HG02852 (cell line): ENCODE results near the gene CNOT8.
"Not testable (repeated sequence)": the region's sequence is repeated elsewhere in the genome, so short reads cannot be mapped to it uniquely, and the experiment has no call there.

Source experiments
- ATAC-seq: cut with Tn5 transposase; IDR thresholded peaks from one replicate; pipeline ENCODE4 v1.9.1; 2021; ENCODE audit warnings: mild to moderate bottlenecking, moderate library complexity; ENCODE audit not compliant: unreplicated experiment

CNOT8 gene

GRCh38 chr5:154858297-154858971 is at the start of gene CNOT8:
Gene CNOT8, plus strand, starts transcription at chr5:154858627. Its CDS starts 4,652 bp downstream, at chr5:154863279.
- ATAC-seq: peak; percentile 72

DNA sequence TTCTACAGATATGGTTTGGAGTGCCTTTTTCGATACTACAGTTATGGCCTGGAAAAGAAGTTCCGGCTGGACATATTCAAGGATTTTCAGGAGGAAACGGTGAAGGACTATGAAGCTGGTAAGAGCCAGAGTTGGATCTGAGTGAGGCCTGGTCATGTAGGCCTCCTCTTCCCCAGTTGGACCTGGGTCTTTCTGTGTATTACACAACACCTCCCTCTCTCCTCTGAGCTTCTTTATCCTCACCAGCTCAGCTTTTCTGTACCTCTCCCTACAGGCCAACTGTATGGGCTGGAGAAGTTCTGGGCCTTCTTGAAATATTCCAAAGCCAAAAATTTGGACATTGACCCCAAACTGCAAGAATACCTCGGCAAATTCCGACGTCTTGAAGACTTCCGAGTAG is 47.2 kb upstream of the CNOT8 start:
- no peak for ATAC-seq

- ATAC-seq: no peak
These were observed 46.6 kb upstream of the CNOT8 start for GRCh38 chr5:154811653-154812465.

DNA sequence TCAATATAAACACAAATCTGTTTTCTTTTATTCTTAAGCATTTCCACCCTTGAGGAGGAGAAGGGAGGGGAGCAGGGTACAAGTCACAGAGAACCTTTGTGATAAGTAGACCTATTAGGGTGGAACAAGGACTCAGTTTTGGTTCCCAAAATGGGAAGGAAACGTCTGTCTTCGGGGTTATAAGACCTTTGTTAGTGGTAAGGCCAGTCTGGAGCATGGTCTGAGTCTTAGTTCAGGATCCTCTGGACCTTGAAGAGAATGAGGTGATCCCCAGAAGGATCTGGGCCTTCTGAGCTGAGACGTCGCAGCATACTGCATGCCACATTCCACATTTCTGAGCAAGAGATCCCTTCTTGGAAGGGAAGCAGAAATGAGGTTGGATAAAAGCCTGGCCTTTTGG is 45.3 kb upstream of the CNOT8 start:
- ATAC-seq: no peak

DNA sequence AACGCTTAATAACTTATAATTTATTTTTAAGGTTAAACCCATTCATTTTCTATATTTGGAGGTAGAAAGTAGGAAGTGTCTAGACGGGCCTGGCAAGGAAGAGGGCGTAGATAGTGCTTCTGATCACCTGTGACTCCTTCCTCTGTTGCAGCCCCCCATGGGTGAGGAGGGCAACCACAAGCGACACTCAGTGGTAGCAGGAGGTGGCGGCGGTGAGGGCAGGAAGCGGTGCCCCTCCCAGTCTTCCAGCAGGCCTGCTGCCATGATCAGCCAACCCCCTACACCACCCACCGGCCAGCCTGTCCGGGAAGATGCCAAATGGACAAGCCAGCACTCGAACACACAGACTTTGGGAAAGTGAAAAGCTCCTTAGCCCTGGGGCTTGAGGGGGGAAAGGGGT is 44.7 kb upstream of the CNOT8 start:
- ATAC-seq: no peak

DNA sequence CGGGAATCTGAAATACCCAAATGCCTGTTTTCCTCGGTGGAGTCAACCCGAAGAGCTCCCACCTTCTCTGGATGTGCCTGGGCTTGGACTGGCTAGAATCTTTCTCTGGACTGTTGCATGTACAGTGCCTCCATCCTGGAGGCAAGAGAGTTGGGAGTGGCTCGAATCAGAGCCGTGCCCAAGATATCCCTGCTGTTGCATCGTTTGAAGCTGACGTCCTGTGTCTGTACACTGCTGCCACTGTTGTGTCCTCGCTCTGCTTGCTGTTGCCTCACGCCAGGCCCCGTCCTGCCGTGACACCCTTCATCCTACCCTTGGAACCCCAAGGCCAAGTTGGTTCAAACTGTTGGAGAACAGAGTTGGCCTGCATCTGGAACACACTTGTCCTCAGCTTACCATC is 43.4 kb upstream of the CNOT8 start:
- no peak for ATAC-seq

DNA sequence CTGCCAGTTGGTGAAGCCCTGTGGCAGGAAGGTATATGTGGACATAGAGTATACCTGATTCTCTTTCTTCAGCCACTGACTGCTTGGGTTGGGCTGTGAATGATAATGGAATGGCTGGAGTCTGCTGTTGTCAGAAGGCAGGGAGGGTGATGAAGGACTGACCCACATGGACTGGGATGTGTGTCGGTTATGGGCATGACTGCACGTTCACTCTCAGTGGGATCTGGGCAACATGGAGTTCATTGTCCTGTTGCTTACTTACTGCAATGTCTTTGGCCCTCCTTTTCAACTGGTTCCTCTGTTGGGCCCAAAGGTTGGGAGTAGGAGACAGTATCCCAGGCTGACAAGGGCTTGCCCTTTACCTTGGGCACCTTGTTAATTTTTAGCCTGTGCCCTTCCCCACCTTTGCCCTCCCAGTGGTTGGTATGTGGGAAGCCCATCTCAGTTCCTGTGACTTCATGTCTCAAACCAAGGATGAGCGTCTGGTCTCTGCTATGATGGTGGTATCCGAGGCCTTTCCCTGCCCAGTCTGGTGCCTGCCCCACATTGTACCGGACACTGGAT is 42.7 kb upstream of the CNOT8 start:
- ATAC-seq: no peak

DNA sequence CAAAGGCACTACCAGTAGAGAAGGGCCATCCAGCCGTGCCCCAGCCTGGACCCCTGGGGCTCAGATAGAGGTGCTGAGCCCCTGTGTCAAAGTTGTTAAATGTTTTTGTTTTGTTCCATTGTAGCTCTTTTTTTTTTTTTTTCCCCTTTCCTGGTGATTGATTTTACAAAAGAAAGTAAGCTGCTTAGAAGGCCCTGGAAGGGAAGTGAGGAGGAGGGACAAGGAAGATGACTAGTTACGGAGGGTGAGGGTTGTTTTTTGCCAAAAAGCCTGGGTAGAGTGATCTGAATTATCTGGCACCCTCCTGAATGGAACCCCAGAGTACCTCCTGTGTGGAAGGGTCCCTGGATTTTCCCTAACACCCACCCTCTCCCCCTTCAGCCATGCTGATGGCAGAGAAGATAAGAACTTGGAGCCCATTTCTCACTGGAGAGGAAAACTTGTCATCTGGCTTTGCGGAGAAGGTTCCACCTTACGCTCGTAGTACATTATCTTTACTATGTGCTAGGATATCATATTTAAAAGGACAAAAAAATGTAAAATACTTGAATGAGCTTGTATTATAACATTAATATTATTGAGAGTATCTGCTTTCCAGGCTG is 41.4 kb upstream of the CNOT8 start:
- no peak for ATAC-seq

DNA sequence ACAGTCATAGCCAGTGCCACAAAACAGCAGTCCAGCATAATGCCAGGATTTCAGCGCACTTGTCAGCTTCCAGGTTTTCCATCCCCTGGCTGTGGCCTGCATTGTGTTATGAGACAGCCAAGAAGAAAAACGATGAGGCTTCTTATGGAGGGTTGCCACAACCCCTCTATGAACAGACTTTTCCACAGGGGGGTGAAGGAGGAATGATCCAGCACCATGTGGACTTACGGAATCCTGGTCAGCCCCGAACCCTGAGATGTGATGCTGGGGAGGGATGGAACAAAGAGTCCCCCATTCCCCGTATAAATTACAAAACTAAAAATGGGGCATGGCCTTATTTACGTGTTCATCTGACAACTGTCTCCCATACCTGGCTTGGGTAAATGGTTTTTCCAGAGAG is 40.6 kb upstream of the CNOT8 start:
- ATAC-seq: no peak

- ATAC-seq: no peak
These were observed 39.8 kb upstream of the CNOT8 start for GRCh38 chr5:154818471-154819116.

DNA sequence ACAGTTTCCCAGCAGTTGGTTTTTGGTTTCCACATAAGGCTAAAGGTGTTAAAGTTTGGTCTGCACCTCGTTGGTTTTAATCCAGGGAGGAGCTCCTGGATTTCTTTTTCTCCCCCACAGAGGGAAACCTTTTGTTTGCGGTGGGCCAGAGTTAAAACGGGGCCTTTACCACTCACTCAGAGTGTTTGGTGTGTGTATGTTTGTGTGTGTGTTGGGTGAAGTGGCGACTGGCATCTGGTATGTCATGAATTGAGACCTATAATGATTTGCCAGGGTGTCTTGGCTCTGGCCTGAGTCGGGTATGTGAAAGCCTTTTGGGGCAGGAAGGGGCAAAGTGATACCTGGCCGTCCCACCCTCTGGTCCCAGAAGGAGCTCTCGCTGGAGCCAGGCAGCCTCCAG is 38.9 kb upstream of the CNOT8 start:
- no peak for ATAC-seq

DNA sequence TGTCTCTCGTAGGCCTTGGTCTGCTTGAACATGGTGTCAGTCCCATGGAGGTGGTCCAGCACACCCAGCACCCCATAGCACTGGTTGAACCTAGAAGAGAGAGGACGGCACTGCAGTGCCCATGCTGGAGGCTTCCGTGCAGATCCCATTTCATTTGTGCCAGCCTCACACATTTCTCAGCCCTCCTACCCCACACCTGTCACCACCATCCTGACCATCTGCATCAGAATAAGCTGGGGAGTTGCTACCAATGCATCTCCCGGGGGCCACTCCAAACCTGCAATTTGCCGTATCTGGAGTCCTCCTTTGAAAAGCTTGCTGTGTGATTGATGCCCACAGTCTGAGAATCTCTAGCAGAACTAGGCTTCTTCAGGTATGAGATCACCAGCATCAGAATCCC is 38.0 kb upstream of the CNOT8 start:
- ATAC-seq: no peak

DNA sequence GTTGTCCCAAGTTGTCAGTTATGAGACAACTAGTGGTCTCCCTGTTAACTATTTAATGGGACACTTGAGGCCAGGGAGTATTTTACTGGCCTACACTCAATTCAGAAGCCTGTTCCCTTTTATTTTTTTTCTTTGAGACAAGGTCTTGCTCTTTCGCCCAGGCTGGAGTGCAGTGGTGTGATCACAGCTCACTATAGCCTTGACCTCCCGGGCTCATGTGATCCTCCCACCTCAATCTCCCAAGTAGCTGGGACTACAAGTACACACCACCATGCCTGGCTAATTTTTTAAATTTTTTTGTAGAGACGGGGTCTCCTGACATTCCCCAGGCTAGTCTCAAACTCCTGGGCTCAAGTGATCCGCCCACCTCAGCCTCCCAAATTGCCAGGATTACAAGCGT is 35.5 kb upstream of the CNOT8 start:
- ATAC-seq: not testable (repeated sequence)

- ATAC-seq: no peak
These were observed 34.8 kb upstream of the CNOT8 start for GRCh38 chr5:154823605-154824004.

DNA sequence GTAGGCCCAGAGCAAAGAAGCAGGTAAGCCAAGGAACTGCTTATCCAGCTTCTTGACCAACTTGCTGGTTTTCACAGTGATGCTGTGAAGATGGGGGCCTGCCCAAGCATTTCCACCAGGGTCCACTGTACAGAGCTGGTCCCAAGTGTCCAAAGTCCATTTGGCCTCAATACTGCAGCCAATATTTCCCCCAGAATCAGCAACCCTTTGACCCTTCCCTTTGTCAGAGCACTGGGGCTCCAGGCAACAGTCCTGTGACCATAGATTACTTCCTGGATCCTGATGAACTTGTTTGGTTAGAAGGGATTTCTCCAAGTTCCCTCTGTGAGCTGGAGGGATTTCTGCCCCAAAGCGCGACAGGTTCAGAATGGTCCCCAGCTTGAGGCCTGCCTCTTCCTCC is 34.4 kb upstream of the CNOT8 start:
- ATAC-seq: no peak

- ATAC-seq: no peak
These were observed 29.2 kb upstream of the CNOT8 start for GRCh38 chr5:154829181-154829588.

DNA sequence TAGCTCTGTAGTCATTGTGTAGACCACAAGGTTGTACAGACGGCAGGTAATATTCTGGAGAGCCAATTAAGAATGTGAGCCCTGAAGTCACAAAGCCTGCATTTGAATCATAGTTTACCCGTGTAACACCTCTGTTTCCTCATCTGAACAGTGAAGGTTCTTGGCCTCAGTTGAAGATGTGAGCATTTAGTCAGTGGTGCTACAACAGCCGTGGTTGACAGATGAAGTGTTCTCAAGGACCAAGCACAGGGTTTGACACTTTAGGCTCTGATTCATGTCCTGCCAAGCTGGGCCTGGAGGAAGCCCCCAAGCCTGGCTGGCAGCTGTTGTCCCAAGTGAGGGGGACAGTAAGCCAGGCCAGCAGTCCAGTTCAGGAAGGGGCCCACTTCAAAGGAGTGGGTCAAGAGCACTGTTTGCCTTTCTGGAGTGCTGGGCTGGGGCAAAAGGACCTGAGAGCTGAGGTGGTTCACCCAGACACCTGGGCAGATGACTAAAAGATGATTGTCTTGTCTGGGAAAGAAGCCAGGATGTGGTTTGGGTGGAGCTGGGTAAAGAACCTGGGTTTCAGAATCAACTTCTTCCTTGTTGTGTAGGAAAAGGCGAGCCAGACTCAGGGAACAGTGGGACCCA is 28.7 kb upstream of the CNOT8 start:
- no peak for ATAC-seq

GRCh38 chr5:154830219-154830595 is 28.2 kb upstream of the CNOT8 start:
- ATAC-seq: no peak

DNA sequence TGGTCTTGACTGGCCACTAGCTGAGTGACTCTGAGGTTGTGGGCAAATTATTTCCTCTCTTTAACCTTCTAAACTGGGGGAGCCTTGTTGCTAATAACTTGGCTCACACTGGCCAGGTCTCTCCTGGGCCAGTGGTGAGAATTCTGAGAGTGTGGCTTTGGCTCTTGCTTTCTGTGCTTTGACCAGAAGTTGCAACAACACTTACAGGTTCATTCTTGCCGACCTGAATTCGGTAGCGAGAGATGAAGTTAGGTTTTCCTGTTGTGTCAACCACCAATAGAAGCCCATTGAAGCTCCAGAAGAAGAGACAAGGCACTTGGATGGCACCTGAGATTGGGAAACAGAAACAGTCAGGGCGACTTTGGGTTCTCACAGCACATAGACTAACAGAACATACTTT is 27.8 kb upstream of the CNOT8 start:
- no peak for ATAC-seq

DNA sequence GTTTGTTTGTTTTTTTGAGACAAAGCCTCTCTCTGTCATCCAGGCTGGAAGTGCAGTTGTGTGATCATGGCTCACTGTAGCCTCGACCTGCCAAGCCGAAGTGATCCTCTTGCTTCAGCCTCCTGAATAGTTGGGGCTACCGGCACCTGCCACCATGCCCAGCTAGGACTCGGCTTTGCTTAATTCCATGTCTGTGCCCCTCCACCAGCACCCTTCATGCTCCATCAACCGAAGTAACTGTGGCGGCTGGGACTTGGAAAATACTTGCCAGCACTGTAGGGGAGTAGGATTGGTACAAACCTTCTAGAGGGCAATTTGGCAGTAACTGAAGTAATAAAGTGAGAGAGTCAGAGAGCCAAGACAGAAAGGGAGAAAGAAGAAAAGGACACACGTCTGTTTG is 27.0 kb upstream of the CNOT8 start:
- no peak for ATAC-seq

- not testable (repeated sequence) for ATAC-seq
These were observed 25.6 kb upstream of the CNOT8 start for GRCh38 chr5:154832804-154833203.
